WTC11 (cell line): ENCODE results near the gene TMEM147. TPM values are rescaled to one million over a fixed set of nuclear protein-coding genes. Genes with fewer than 3 reads are reported as not detected.

ENCODE experiments used
- ATAC-seq: fragments of 200-7000 bp; cut with Tn5 transposase; 2 replicates; pipeline ENCODE4 v1.10.0; 2021; ENCODE audit warnings: mild to moderate bottlenecking, moderate library complexity
- CTCF ChIA-PET: fragments of 300-600 bp; sonication (Branson Sonifier 250); formaldehyde crosslinking; loops from one replicate; lab custom pipeline; 2021; ENCODE audit warnings: antibody characterized with exemption; lab: Charles Lee
- POLR2A ChIA-PET: fragments of 350-600 bp; sonication (Branson Sonifier 250); formaldehyde crosslinking; loops from one replicate; lab custom pipeline; 2021; ENCODE audit warnings: antibody characterized with exemption; lab: Charles Lee
- DNase-seq: peaks from one replicate; pipeline ENCODE4 v3.0.0; 2021; ENCODE audit warnings: low spot score
- H3K27ac Mint-ChIP-seq: 2 replicates; pipeline ENCODE4 v1.8.0; 2021; ENCODE audit warnings: mixed read lengths
- H3K27me3 Mint-ChIP-seq: 2 replicates; pipeline ENCODE4 v1.8.0; 2021; ENCODE audit warnings: low read depth, mild to moderate bottlenecking, moderate library complexity, mixed read lengths
- H3K36me3 Mint-ChIP-seq: 2 replicates; pipeline ENCODE4 v1.8.0; 2021; ENCODE audit warnings: mixed read lengths
- H3K4me1 Mint-ChIP-seq: 2 replicates; pipeline ENCODE4 v1.8.0; 2022; ENCODE audit warnings: mixed read lengths
- H3K4me3 Mint-ChIP-seq: 2 replicates; pipeline ENCODE4 v1.8.0; 2021; ENCODE audit warnings: mild to moderate bottlenecking, moderate library complexity, mixed read lengths
- H3K9me3 Mint-ChIP-seq: 2 replicates; pipeline ENCODE4 v1.8.0; 2021; ENCODE audit warnings: mixed read lengths
- ATF1 ChIP-seq: sonication (generic); formaldehyde crosslinking; IDR thresholded peaks from 2 replicates; pipeline ENCODE4 v1.8.1; 2023; ENCODE audit warnings: mild to moderate bottlenecking, moderate library complexity, missing genetic modification reagents
- IRF2 ChIP-seq: sonication (generic); formaldehyde crosslinking; IDR thresholded peaks from 2 replicates; pipeline ENCODE4 v1.8.0; 2022; ENCODE audit warnings: low read depth, missing genetic modification reagents, borderline replicate concordance
- JAZF1 ChIP-seq: fragments of 250-450 bp; sonication (Bioruptor Pico); IDR thresholded peaks from 2 replicates; pipeline ENCODE4 v1.9.0; 2021; ENCODE audit warnings: moderate library complexity, mild to moderate bottlenecking, inconsistent platforms
- NFYB ChIP-seq: sonication (generic); formaldehyde crosslinking; conservative IDR thresholded peaks from 2 replicates; pipeline ENCODE4 v1.8.0; 2022; ENCODE audit warnings: low read depth, missing genetic modification reagents
- ZNF121 ChIP-seq: sonication (generic); formaldehyde crosslinking; IDR thresholded peaks from 2 replicates; pipeline ENCODE4 v1.8.0; 2023; ENCODE audit warnings: missing genetic modification reagents
- total RNA-seq: library from RNA; stranded (reverse); gene quantifications from 3 replicates; pipeline ENCODE4 v1.2.3, GENCODE V29; 2021
- TF ChIP-seq, protein P1 (sequence below): fragments of 250-450 bp; sonication (Bioruptor Pico); IDR thresholded peaks from 2 replicates; pipeline ENCODE4 v1.8.0; 2021; ENCODE audit warnings: mild to moderate bottlenecking
- TF ChIP-seq, protein P2 (sequence below): sonication (generic); formaldehyde crosslinking; IDR thresholded peaks from 2 replicates; pipeline ENCODE4 v1.8.1; 2022; ENCODE audit warnings: mild to moderate bottlenecking, moderate library complexity, missing genetic modification reagents
- TF ChIP-seq, protein P3 (sequence below): sonication (generic); formaldehyde crosslinking; IDR thresholded peaks from 2 replicates; pipeline ENCODE4 v1.8.1; 2023; ENCODE audit warnings: mild to moderate bottlenecking, missing genetic modification reagents, moderate library complexity
- TF ChIP-seq, protein P4 (sequence below): sonication (generic); formaldehyde crosslinking; IDR thresholded peaks from 2 replicates; pipeline ENCODE4 v1.8.0; 2022; ENCODE audit warnings: missing genetic modification reagents
- TF ChIP-seq, protein P5 (sequence below): sonication (generic); formaldehyde crosslinking; IDR thresholded peaks from 2 replicates; pipeline ENCODE4 v1.8.1; 2022; ENCODE audit warnings: missing genetic modification reagents, borderline replicate concordance
- TF ChIP-seq, protein P6 (sequence below): fragments of 200-600 bp; IDR thresholded peaks from 2 replicates; pipeline ENCODE4 v1.8.0; 2022; ENCODE audit warnings: antibody characterized with exemption
- TF ChIP-seq, protein P7 (sequence below): sonication (generic); formaldehyde crosslinking; IDR thresholded peaks from 2 replicates; pipeline ENCODE4 v1.8.1; 2023; ENCODE audit warnings: mild to moderate bottlenecking, missing genetic modification reagents, borderline replicate concordance

Gene TMEM147
- total RNA-seq, 1 experiment from 2014 or later, result 135 TPM

DNA sequence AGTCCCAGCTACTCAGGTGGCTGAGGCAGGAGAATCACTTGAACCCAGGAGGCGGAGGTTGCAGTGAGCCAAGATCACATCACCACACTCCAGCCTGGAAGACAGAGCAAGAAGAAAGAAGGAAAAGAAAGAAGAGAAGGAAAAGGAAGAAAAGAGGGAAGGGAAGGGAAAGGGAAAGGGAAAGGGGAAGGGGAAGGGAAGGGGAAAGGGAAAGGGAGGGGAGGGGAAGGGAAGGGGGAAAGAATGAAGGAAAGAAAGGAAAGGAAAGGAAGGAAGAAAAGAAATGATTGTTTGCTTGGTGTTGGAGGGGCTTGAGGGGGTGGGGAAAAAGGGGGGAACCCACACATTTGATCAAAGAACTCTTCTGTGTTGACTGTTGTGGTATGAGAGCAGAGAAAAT lies 50.5 kb downstream of the TMEM147 start:
- DNase-seq (no peak), ATAC-seq (no peak)
- peaks cover 27% of the 10 kb centered on the region for H3K27me3 Mint-ChIP-seq
- CTCF ChIA-PET, result no interaction called here
- POLR2A ChIA-PET, result no interaction called here
- TF ChIP-seq, protein P1, sequence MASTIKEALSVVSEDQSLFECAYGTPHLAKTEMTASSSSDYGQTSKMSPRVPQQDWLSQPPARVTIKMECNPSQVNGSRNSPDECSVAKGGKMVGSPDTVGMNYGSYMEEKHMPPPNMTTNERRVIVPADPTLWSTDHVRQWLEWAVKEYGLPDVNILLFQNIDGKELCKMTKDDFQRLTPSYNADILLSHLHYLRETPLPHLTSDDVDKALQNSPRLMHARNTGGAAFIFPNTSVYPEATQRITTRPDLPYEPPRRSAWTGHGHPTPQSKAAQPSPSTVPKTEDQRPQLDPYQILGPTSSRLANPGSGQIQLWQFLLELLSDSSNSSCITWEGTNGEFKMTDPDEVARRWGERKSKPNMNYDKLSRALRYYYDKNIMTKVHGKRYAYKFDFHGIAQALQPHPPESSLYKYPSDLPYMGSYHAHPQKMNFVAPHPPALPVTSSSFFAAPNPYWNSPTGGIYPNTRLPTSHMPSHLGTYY (CRISPR knock-in tag), result no peak
- TF ChIP-seq JAZF1 (CRISPR knock-in tag), result no peak
- no peak for TF ChIP-seq NFYB (CRISPR knock-in tag)
- no peak for TF ChIP-seq IRF2 (CRISPR knock-in tag)
- TF ChIP-seq, protein P2, sequence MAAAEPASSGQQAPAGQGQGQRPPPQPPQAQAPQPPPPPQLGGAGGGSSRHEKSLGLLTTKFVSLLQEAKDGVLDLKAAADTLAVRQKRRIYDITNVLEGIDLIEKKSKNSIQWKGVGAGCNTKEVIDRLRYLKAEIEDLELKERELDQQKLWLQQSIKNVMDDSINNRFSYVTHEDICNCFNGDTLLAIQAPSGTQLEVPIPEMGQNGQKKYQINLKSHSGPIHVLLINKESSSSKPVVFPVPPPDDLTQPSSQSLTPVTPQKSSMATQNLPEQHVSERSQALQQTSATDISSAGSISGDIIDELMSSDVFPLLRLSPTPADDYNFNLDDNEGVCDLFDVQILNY, result no peak
- TF ChIP-seq, protein P3, sequence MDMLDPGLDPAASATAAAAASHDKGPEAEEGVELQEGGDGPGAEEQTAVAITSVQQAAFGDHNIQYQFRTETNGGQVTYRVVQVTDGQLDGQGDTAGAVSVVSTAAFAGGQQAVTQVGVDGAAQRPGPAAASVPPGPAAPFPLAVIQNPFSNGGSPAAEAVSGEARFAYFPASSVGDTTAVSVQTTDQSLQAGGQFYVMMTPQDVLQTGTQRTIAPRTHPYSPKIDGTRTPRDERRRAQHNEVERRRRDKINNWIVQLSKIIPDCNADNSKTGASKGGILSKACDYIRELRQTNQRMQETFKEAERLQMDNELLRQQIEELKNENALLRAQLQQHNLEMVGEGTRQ (CRISPR knock-in tag), result no peak
- TF ChIP-seq ZNF121, result no peak
- TF ChIP-seq ATF1 (CRISPR knock-in tag), result no peak
- peaks cover 7% of the 10 kb centered on the region for H3K9me3 Mint-ChIP-seq
- no peak overlapping the region for H3K4me3 Mint-ChIP-seq
- H3K4me1 Mint-ChIP-seq, result no peaks in the 10 kb centered on the region
- no peaks in the 10 kb centered on the region for H3K36me3 Mint-ChIP-seq
- no peak overlapping the region for H3K27ac Mint-ChIP-seq

DNA sequence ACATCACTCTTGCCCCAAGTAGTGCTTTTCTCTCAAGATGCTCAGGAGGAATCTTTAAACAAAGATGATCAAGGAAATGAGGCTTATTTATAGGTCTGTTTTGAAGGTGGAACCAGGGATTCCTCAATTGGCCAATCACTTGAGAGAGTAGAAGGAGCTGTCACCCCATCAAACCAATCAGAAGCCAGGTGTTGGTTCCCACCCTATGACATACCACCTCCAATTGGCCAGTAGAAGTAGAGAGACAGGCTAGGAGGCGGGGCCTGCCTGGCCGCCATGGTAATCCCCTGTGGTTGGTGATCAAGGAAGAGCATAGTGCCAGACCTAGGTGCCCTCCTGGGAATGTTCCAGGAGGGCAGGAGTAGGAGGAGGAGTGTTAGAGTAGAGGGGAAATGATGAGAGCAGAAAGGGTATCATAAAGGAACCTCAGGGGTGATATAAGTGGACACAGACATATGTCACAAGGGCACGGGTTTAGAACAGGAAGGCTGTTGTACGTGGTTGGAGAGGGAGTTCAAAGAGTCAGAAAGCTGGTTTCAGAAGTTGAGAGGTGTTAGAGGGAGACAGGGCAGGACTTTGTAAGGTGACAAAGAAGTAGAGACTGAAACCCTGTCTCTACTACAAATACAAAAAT lies 51.1 kb downstream of the TMEM147 start:
- ATAC-seq (peak; percentile 85), DNase-seq (no peak)
- ChIA-PET CTCF (interaction anchor here (1.2 kb wide), 1 partner anchor 16 kb away, joined by 3 read pairs; the partner anchor contains the start of gene HAUS5), POLR2A (no interaction called here)
- H3K4me3 Mint-ChIP-seq, result no peak overlapping the region
- peaks cover 30% of the 10 kb centered on the region for H3K27me3 Mint-ChIP-seq
- no peaks in the 10 kb centered on the region for H3K36me3 Mint-ChIP-seq
- H3K9me3 Mint-ChIP-seq, result peaks cover 7% of the 10 kb centered on the region
- no peak overlapping the region for H3K27ac Mint-ChIP-seq
- no peaks in the 10 kb centered on the region for H3K4me1 Mint-ChIP-seq
- TF ChIP-seq, protein P4, sequence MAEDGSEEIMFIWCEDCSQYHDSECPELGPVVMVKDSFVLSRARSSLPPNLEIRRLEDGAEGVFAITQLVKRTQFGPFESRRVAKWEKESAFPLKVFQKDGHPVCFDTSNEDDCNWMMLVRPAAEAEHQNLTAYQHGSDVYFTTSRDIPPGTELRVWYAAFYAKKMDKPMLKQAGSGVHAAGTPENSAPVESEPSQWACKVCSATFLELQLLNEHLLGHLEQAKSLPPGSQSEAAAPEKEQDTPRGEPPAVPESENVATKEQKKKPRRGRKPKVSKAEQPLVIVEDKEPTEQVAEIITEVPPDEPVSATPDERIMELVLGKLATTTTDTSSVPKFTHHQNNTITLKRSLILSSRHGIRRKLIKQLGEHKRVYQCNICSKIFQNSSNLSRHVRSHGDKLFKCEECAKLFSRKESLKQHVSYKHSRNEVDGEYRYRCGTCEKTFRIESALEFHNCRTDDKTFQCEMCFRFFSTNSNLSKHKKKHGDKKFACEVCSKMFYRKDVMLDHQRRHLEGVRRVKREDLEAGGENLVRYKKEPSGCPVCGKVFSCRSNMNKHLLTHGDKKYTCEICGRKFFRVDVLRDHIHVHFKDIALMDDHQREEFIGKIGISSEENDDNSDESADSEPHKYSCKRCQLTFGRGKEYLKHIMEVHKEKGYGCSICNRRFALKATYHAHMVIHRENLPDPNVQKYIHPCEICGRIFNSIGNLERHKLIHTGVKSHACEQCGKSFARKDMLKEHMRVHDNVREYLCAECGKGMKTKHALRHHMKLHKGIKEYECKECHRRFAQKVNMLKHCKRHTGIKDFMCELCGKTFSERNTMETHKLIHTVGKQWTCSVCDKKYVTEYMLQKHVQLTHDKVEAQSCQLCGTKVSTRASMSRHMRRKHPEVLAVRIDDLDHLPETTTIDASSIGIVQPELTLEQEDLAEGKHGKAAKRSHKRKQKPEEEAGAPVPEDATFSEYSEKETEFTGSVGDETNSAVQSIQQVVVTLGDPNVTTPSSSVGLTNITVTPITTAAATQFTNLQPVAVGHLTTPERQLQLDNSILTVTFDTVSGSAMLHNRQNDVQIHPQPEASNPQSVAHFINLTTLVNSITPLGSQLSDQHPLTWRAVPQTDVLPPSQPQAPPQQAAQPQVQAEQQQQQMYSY (CRISPR knock-in tag), result no peak
- TF ChIP-seq, protein P5, sequence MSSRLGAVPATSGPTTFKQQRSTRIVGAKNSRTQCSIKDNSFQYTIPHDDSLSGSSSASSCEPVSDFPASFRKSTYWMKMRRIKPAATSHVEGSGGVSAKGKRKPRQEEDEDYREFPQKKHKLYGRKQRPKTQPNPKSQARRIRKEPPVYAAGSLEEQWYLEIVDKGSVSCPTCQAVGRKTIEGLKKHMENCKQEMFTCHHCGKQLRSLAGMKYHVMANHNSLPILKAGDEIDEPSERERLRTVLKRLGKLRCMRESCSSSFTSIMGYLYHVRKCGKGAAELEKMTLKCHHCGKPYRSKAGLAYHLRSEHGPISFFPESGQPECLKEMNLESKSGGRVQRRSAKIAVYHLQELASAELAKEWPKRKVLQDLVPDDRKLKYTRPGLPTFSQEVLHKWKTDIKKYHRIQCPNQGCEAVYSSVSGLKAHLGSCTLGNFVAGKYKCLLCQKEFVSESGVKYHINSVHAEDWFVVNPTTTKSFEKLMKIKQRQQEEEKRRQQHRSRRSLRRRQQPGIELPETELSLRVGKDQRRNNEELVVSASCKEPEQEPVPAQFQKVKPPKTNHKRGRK (CRISPR knock-in tag), result no peak
- TF ChIP-seq, protein P6, sequence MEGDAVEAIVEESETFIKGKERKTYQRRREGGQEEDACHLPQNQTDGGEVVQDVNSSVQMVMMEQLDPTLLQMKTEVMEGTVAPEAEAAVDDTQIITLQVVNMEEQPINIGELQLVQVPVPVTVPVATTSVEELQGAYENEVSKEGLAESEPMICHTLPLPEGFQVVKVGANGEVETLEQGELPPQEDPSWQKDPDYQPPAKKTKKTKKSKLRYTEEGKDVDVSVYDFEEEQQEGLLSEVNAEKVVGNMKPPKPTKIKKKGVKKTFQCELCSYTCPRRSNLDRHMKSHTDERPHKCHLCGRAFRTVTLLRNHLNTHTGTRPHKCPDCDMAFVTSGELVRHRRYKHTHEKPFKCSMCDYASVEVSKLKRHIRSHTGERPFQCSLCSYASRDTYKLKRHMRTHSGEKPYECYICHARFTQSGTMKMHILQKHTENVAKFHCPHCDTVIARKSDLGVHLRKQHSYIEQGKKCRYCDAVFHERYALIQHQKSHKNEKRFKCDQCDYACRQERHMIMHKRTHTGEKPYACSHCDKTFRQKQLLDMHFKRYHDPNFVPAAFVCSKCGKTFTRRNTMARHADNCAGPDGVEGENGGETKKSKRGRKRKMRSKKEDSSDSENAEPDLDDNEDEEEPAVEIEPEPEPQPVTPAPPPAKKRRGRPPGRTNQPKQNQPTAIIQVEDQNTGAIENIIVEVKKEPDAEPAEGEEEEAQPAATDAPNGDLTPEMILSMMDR, result no peak
- peak; percentile 57; the same call in 1 of the 2 replicates for TF ChIP-seq NFYB (CRISPR knock-in tag)
- TF ChIP-seq, protein P7, sequence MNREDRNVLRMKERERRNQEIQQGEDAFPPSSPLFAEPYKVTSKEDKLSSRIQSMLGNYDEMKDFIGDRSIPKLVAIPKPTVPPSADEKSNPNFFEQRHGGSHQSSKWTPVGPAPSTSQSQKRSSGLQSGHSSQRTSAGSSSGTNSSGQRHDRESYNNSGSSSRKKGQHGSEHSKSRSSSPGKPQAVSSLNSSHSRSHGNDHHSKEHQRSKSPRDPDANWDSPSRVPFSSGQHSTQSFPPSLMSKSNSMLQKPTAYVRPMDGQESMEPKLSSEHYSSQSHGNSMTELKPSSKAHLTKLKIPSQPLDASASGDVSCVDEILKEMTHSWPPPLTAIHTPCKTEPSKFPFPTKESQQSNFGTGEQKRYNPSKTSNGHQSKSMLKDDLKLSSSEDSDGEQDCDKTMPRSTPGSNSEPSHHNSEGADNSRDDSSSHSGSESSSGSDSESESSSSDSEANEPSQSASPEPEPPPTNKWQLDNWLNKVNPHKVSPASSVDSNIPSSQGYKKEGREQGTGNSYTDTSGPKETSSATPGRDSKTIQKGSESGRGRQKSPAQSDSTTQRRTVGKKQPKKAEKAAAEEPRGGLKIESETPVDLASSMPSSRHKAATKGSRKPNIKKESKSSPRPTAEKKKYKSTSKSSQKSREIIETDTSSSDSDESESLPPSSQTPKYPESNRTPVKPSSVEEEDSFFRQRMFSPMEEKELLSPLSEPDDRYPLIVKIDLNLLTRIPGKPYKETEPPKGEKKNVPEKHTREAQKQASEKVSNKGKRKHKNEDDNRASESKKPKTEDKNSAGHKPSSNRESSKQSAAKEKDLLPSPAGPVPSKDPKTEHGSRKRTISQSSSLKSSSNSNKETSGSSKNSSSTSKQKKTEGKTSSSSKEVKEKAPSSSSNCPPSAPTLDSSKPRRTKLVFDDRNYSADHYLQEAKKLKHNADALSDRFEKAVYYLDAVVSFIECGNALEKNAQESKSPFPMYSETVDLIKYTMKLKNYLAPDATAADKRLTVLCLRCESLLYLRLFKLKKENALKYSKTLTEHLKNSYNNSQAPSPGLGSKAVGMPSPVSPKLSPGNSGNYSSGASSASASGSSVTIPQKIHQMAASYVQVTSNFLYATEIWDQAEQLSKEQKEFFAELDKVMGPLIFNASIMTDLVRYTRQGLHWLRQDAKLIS (CRISPR knock-in tag), result no peak
